ENCODE data around the gene MAP3K8.
"Not testable (repeated sequence)": the region's sequence is repeated elsewhere in the genome, so short reads cannot be mapped to it uniquely, and the experiment has no call there.

The MAP3K8 gene

DNA sequence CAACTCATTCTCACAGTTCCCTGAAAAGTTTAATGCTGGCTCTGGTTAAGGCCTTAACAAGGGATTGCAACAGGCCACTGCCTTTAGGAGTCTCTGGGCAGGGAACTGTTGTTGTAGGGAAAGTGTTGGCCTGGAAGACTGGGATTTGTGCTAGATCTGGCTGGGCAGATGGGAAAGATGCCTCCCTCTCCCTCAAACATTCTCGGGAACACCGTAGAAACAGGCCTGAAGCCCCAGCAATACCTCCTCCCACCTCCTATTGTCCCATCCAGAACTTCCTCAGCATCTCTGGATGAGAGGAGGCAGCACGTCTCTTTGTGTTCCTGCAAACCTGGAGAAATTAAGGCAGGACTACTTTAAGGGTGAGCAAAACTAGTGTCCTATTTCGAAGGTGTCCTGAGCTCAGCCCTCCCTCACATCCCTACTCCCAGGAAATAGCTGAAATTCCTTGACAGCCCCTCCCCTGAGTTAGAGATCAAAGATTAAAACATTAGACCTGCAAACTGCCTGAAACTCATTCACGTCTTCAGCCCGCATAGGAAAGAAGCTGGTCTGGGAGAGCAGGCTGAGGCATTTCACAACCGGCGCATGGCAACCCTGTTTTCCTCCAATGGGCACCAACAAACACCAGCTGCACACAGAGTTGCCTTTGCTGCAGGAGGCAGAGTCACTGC lies 10.9 kb upstream of the MAP3K8 start:
- peak; percentile 91 for DNase-seq (ENCODE audit: low read depth)

- peak; percentile 60 for DNase-seq (ENCODE audit: low read depth)
Measured at GRCh38 chr10:30423655-30424275, 10.2 kb upstream of the MAP3K8 start.

GRCh38 chr10:30425336-30426075 lies 8.5 kb upstream of the MAP3K8 start:
- DNase-seq (ENCODE audit: low read depth) = no peak

DNA sequence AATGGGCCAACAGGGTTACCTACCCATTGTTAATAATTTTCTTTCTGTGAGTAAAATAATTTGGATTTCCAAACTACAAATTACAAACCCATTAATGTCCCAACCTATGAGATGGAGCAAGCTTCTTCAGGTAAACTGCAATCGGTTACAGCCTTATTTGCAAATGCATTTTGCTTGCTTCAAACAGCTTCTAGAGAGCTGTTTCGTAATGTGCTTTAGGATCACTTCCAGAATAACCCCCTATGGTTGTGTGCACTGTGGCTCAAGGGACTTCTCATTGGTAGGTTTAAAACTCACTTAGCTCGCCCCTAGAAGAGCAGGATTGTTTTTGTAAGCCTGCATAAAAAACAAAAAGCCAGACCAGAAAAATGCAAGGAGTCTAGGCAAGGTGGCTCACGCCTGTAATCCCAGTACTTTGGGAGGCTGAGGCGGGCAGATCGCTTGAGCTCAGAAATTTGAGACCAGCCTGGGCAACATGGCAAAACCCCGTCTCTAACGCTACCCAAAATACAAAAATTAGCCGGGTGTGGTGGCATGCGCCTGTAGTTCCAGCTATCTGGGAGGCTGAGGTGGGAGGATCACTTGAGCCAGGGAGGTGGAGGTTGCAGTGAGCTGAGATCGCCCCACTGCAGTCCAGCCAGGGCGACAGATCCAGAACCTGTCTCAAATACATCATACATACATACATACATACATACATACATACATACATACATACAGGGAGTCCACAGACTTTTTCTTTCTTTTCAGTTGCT lies 3.3 kb upstream of the MAP3K8 start:
- no peak for DNase-seq (ENCODE audit: low read depth)

DNA sequence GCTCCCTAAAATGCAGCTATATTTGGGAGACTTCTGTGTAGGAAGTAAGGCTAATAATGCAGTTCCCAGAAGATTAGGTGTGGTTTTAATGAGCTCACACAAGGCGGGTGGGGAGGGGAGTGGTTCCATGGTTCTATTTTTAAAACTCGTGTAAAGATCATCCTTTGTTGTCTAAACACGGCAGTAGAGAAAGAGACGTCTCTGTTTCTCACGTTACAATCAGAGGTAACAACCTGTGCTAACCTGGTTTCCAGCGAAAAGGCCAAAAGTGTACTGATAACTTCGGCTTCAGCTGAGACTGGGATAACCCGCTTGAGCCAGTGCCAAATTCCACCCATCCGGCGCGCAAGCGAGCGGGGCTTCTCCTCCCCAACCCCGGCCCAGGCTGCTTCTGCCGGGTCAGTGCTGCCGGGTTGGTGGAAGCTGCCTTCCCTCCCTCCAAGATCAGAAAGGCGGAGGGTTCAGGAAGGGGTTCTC lies 2.5 kb upstream of the MAP3K8 start:
- no peak for DNase-seq (ENCODE audit: low read depth)

DNA sequence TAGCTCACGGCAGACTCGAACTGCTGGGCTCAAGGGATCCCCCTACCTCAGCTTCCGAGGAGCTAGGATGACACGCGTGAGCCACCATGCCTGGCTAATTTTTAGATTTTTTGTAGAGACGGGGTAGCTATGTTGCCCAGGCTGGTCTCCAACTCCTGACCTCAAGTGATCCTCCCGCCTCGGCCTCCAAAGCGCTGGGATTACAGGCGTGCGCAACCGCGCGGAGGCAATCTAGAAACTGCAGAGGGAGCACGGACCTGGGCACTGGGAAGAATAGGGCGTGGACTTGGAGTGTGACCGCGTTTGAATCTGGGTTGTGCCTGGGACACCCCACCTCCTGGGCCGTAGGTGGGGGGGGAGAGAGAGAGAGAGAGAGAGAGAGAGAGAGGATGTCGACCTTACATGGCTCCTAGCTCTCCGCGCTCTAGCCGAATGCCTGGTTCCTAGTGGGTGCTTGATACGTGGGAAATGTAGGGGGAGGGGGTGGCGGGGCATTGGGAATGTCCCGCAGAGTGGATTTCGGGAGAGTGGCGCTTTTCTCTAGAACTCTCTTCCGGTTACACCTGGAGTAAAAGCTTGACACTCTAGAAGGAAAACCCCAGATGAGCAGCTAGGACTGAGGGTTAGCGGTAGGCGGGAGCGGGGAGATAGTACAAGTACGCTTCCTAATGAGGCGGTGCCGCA lies 1.2 kb upstream of the MAP3K8 start:
- DNase-seq (ENCODE audit: low read depth) = no peak

GRCh38 chr10:30433306-30433729 lies 666 bp upstream of the MAP3K8 start:
- DNase-seq (ENCODE audit: low read depth) = peak; percentile 78

GRCh38 chr10:30434273-30435072 lies 489 bp downstream of the MAP3K8 start:
- peak; percentile 92 for DNase-seq (ENCODE audit: low read depth)

DNA sequence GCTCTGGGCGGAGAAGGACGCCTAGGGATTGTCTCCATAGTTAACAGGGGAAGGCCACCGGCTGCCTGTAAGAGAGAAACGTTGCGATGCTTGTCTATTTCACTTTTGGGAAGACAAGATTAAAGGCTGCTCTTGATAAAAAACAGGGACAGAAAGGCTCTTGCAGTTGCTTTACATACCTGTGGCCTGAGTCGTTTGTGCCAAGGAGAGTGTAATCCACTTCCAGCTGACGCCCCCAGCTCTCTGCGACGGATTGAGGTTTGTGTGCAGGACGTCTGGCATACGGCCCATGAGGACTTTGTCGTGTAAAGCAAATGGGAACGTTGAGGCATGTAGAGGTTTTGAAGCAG lies 1.1 kb downstream of the MAP3K8 start:
- peak; percentile 40 for DNase-seq (ENCODE audit: low read depth)

GRCh38 chr10:30435499-30436167 lies 1.6 kb downstream of the MAP3K8 start:
- DNase-seq (ENCODE audit: low read depth) = not testable (repeated sequence)

DNA sequence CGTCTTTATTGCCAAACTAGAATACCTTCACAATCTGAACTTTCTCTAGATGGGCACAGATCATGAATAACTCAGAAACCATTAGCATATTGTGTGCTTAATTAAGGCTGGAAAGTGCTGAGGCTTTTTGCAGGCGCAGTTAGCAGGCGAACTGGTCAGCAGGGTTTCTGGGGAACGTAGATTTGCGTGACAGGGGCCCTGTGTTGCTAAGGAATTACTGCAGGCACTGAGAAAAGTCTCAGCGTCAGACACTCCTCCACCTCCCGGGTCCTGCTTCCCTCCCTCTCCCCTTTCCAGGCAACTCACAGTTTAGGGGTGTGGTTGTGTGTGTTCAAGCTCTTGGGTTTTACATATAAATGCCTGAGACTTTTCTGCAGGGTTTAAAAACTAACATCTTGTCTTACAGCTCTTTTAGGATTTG lies 2.2 kb downstream of the MAP3K8 start:
- DNase-seq (ENCODE audit: low read depth) = peak; percentile 81

GRCh38 chr10:30436671-30437030 lies 2.7 kb downstream of the MAP3K8 start:
- DNase-seq (ENCODE audit: low read depth) = no peak

GRCh38 chr10:30437031-30437841 lies 3.3 kb downstream of the MAP3K8 start:
- peak; percentile 84 for DNase-seq (ENCODE audit: low read depth)

DNA sequence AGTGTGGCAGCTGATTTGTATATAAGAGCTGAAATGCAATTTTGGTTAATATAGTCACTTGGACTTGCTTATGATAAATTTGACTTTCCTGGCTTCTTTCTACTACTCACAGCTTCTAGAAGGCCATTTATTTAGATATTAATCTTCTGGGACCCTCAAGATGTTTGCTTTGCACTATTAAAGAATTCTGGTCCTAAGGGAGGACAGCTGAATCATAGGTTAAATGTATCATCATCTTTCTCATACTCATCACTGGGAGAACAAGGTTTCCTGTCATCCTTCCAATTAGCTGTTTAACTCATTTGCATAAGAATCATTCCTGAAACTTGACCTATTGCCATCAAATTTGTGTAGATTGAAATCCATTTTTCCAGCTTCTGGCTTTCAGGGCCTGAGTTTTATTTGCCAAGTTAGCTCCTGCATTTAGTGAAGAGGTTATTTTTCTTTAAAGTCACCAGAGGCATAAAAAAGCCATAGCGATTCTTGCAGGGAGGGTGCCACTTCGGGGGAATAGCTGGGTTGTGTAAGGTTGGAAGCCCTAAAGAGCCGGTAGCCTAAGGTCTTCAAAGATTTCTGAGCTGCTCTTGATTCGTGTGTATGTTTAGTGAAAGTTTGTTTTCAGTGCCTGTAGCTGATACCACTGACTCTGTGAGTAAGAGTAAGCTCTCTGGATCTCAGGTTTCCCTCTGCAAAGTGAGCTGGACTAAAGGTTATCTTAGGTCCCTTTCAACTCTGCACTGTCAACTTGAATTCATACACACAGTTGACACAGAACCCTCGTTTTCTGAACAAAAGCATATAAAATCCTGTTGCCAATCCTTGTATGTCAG lies 4.3 kb downstream of the MAP3K8 start:
- peak; percentile 49 for DNase-seq (ENCODE audit: low read depth)

DNA sequence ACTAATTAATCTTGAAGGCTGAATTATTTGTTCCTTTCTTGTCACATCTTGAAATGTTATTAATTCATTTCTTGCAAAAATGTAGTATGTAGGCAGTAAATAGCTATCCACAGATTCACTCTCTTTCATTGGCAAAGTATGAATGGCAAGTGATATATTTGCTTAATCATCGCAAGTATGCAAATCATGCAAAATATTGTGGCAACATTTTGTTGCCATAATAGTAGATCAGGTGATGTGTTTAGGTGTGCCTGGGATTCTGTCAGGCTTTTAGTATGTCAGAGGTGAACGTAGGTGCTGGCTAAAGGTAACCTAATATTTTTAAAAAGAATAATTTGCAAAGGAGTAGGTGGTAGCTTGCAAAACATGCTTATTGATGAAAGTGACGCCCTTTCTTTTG lies 5.9 kb downstream of the MAP3K8 start:
- no peak for DNase-seq (ENCODE audit: low read depth)

DNA sequence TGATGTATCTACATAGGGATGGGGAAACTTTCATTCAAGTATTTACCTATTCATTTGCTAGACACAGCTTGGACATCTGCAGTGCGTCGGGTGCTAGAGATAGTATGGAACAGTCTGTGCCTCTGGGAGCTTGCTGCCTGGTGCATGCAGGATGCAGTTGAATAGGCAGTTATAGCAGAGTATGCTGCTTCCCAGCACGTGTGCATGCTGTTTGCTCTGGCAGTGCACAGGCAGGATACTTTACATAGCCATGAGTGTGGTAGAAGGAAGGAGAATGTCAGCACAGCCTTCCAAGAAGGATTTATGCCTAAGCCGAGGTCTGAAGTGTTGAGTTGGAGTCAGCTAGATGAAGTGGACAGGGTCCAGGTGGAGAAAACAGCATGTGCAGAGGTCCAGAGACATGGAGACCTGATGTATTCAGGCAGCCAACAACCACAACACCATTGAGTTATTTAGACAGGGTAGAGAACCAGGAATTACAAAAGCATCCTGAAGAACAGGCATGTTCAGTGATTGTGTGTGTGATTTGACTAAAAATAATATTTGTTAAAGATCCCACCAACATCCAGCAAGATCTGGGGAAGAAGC lies 8.1 kb downstream of the MAP3K8 start:
- DNase-seq (ENCODE audit: low read depth) = no peak

GRCh38 chr10:30443049-30443448 lies 9.1 kb downstream of the MAP3K8 start:
- no peak for DNase-seq (ENCODE audit: low read depth)

GRCh38 chr10:30445711-30446110 lies 11.7 kb downstream of the MAP3K8 start:
- DNase-seq (ENCODE audit: low read depth) = peak; percentile 78
